GM13977 (cell line): Measurements from ENCODE around the gene TAPT1.

Source experiments
- DNase-seq: peaks from one replicate; pipeline ENCODE4 v3.0.0; 2012; ENCODE audit warnings: low spot score
- in situ Hi-C: fragments of 300-500 bp; cut with MboI; formaldehyde crosslinking; loops from one replicate; pipeline ENCODE4 v1.12.0; 2022; ENCODE audit warnings: low sequenced_read_pairs, low pct_unique_long_range_greater_than_20kb, mixed read lengths, inconsistent platforms; ENCODE audit not compliant: unreplicated experiment
- TF ChIP-seq, protein P1 (sequence below): IDR thresholded peaks from 2 replicates; pipeline ENCODE4 v1.5.1; 2012; ENCODE audit warnings: mild to moderate bottlenecking, control low read depth; ENCODE audit not compliant: insufficient read depth; ENCODE audit errors: extremely low read depth, missing control alignments

Gene TAPT1

DNA sequence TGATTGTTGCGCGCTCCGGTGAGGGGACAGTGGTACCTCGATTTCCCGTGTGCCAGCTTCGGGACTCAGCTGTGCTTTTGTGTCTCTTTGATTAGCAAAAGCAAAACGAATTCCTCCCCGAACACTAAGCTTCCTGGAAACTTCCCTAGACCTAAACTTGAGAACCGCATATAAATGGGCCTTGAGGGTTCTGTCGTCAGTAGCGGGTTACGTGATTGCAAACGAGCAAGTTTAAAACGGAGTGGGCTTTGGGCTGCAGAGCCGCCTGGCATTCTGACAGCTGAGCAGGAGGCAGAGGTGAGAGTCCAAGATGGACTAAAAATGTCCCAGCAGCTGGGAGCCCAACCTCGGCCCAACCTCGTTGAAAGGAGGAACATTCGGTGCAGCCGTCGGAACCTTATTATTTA is 1.2 kb upstream of the TAPT1 start:
- TF ChIP-seq, protein P1, sequence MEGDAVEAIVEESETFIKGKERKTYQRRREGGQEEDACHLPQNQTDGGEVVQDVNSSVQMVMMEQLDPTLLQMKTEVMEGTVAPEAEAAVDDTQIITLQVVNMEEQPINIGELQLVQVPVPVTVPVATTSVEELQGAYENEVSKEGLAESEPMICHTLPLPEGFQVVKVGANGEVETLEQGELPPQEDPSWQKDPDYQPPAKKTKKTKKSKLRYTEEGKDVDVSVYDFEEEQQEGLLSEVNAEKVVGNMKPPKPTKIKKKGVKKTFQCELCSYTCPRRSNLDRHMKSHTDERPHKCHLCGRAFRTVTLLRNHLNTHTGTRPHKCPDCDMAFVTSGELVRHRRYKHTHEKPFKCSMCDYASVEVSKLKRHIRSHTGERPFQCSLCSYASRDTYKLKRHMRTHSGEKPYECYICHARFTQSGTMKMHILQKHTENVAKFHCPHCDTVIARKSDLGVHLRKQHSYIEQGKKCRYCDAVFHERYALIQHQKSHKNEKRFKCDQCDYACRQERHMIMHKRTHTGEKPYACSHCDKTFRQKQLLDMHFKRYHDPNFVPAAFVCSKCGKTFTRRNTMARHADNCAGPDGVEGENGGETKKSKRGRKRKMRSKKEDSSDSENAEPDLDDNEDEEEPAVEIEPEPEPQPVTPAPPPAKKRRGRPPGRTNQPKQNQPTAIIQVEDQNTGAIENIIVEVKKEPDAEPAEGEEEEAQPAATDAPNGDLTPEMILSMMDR = no peak
- DNase-seq = no peak
- in situ Hi-C loops = no loop called here

DNA sequence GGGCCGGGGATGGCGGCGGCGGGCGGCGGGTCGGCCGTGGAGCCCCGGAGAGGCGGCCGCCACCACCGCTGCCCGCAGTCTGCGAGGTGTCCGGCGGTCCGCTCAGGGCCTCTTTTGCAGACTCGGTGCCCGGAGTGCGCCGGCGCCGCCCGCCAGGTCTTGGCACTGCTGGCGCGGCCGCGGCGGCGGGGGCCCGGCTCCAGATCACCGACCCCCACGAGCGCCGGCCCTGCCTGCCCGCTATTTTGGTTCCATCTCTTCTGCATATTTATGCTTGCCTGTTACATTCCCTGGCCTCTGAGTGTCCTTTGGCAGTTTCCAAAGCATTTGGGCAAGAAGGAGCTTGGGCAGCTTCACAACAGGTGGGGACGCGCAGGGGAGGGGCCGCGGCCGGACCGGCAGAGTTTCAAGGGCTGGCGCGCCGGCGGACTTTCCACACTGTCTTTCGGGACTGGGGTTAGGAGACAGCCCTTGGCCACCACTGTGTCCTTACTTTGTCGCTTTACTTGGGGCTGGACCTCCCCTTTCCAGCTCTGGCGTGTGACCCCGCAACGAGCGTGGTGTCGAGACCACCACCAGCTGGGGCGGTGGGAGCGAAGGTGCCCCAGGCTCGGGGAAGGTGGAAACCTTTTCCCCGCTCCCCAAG is 668 bp upstream of the TAPT1 start:
- TF ChIP-seq, protein P1 = no peak
- peak; percentile 50 for DNase-seq
- in situ Hi-C loops = no loop called here

DNA sequence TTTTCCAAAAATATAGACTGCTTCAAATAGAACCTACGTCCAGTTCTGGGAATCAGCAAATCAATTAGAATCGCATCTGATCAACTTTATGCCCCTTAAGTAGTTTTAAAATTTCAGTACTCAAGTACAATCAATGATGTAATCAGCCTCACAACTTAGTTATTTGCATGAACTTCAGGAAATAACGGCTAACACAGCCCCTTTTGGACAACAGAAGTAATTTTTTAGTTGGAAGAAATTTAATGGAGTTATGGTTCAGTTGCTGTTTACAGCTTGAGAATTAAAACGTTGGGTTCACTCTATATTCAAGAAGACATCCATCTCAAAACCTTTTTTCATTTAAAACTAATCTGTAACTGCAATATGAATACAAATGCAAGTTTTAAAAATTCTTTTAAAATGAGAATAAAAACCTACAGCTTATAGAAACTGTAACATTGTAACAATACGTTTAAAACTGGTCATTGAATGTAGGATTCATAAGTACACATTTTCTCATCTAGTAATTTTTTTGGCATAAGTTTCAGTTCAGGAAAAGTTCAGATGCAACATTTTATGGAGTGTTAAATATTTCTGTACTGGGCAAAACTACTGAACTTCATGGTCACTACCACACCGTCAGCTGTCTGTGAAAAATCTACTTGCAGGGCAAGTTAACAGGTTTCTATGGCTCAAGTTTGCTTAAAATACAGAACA is 956 bp downstream of the TAPT1 start:
- in situ Hi-C loops = no loop called here
- TF ChIP-seq, protein P1 = no peak
- peak; percentile 26 for DNase-seq

DNA sequence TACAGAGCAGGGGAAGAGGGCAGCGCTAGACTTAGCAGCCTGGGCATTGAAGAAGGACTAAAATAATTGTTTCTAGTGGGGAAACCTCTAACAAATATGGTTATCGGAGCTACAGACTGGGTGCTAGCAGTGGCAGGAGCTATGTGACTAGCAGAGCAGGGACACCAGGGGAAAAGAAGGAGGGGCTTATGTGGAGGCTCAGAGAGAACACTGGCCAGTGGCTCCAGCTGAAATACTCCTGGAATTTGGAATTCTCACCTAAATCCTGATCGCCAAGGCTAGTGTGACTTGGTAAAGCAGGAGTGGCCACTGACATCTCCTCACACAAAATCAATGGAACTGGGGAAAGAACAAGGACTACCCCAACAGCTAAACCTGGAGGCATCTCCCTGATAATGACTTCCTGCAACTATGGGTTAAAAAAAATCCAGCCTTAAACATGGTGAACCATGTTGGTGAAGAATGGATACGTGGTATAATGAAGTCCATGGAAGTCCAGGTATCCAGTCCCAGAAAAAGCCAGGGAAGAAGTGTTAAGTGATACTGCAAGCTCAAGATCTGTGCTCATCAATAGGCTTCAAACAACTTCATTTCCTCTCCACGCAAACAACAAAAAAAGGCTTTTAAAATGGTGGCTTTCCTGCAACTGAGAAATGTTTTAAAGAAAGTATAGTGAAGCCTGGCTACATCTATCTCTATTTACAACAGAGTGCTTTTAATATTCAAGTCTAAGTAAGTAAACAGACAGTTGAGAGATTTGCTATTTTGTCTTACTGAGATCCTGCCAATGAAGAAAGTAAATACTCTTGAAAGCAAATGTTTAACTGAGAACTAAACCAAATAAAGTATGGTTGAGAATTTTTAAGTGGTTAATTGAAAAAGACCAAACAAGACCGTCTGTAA is 1.8 kb downstream of the TAPT1 start:
- in situ Hi-C loops = loop anchor here (25.0 kb wide), 1 partner anchor 1212 kb away; the partner anchor contains the start of gene CPEB2
- TF ChIP-seq, protein P1 = no peak
- DNase-seq = no peak

DNA sequence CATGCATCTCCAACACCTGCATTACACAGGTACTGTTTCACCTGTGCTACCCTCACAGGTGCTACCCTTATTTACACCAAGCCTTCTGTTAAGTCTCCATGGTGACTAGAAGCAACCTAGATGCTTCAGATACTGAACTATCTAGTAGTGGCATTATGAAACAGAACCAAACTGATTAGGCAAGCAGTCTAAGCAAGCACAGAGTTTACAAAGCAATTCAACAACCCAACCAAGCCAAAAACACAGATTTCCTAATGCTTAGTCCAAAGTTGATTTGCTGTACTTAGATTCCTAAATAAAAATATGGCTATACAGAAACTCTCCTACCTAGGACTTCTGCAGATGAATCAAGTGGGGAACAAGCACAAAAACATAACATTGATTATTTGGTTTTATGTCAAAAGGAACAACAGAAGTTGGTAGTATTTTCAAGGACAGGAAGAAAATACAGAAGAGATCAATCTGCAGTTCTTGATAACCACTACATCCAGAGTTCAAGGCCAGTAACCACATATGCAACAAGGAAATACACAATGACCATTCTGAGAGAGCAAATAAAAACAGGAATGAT is 3.2 kb downstream of the TAPT1 start:
- DNase-seq = no peak
- in situ Hi-C loops = loop anchor here (25.0 kb wide), 1 partner anchor 1211 kb away; the partner anchor contains the start of gene CPEB2
- TF ChIP-seq, protein P1 = no peak

DNA sequence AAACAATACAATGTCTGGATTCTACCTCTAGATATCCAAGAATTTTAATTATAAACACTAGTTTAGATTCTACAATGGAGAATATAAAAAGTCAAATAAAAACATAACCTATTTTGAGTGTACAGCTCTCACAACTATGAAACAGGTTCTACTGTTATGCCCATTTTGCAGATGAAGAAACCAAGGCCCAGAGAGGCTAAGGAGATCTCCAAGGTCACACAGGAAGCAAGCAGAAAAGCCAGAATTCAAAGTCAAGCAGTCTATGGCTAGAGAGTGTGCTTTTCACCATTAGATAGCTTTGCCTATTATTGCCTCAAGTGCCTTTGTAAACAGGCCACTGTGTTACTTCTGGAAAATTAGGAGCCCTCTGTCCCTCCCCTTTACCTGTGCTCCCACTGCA is 7.3 kb downstream of the TAPT1 start:
- in situ Hi-C loops = loop anchor here (25.0 kb wide), 1 partner anchor 1207 kb away; the partner anchor contains the start of gene CPEB2
- TF ChIP-seq, protein P1 = no peak
- no peak for DNase-seq
